Measurements from ENCODE around the gene KDM5C.

KDM5C gene

DNA sequence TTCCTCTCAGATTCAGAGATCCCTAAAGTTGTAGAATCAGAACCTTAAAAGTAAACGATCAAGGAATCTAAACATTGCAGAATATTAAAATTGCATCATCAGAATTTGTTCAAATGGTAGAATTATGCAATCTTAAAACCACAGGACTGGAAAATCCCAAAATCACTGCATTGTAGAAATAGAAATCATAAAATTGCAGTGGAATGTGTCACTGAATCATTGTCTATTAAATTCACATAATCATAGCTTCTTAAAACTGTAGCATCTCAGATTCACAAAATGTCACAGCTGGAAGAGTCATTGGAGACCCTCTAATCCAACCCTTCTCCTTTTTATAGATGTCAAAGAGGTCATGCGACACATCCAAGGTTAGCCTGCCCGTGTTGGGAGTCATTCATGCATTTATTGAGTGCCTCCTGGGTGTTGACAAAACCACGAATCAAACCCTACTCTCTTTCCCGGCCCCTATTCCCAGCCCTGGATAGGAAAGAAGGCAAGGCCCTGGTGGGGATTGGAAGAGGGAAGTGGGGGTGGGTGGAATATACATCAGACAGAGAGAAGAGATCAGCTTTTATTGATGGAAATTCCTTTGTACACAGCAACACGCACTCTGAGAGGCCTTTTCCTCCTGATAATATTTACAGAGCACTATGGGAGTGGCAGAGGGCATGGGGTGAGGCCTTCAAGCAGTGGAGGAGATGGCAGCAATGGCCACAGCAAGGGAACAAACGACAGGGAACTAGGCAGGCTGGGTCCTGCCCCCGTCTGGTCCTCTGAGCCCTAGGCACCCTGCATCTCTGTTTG is 41.0 kb upstream of the KDM5C start:
- peaks cover 2% of the 10 kb centered on the region for H3K27me3 ChIP-seq (replicated peaks; ENCODE audit: control insufficient read depth, insufficient read depth, low read length)
- no peak overlapping the region for H3K4me3 ChIP-seq (replicated peaks; ENCODE audit: low read depth, low read length)
- H3K36me3 ChIP-seq (ENCODE audit: control insufficient read depth, insufficient read depth, low read length) = no peaks in the 10 kb centered on the region
- no peak for DNase-seq (ENCODE audit: extremely low read depth, insufficient read length)
- no peak for TF ChIP-seq CTCF (IDR thresholded peaks at IDR 0.05; ENCODE audit: insufficient read depth, low read length, poor library complexity, severe bottlenecking)

GRCh38 chrX:53263597-53264094 is 38.6 kb upstream of the KDM5C start:
- DNase-seq (ENCODE audit: extremely low read depth, insufficient read length) = no peak
- H3K4me3 ChIP-seq (replicated peaks; ENCODE audit: low read depth, low read length) = no peak overlapping the region
- TF ChIP-seq CTCF (IDR thresholded peaks at IDR 0.05; ENCODE audit: insufficient read depth, low read length, poor library complexity, severe bottlenecking) = no peak

DNA sequence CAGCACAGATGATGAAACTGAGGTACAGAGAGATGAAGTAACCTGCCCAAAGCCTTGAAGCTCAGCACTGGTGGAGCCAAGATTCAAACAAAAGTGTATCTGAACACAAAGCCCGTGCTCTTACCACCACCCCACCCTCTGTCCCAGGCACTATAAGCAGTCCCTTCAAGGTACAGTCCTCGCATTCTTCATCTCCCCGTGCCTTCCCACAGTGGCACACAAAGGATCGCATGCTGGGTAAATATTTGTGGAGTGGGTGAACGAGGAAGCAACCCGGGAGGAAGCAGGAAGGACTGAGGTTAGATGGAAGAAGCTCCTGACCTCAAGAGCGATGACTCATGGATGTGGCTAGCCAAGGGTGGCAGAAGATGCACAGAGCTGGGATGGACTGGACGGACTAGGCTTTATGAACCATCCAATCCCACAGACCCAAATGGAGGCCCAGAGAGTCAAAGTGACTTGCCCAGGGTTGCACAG is 37.9 kb upstream of the KDM5C start:
- Histone ChIP-seq H3K4me3 (replicated peaks; ENCODE audit: low read depth, low read length) (no peak overlapping the region), H3K27me3 (replicated peaks; ENCODE audit: control insufficient read depth, insufficient read depth, low read length) (peaks cover 2% of the 10 kb centered on the region), H3K36me3 (ENCODE audit: control insufficient read depth, insufficient read depth, low read length) (no peaks in the 10 kb centered on the region)
- DNase-seq (ENCODE audit: extremely low read depth, insufficient read length) = no peak
- TF ChIP-seq CTCF (IDR thresholded peaks at IDR 0.05; ENCODE audit: insufficient read depth, low read length, poor library complexity, severe bottlenecking) = no peak

More at GRCh38 chrX:53263597-53264094, 38.6 kb upstream of the KDM5C start:
- Histone ChIP-seq H3K36me3 (ENCODE audit: control insufficient read depth, insufficient read depth, low read length) (no peaks in the 10 kb centered on the region), H3K27me3 (replicated peaks; ENCODE audit: control insufficient read depth, insufficient read depth, low read length) (peaks cover 2% of the 10 kb centered on the region)

DNA sequence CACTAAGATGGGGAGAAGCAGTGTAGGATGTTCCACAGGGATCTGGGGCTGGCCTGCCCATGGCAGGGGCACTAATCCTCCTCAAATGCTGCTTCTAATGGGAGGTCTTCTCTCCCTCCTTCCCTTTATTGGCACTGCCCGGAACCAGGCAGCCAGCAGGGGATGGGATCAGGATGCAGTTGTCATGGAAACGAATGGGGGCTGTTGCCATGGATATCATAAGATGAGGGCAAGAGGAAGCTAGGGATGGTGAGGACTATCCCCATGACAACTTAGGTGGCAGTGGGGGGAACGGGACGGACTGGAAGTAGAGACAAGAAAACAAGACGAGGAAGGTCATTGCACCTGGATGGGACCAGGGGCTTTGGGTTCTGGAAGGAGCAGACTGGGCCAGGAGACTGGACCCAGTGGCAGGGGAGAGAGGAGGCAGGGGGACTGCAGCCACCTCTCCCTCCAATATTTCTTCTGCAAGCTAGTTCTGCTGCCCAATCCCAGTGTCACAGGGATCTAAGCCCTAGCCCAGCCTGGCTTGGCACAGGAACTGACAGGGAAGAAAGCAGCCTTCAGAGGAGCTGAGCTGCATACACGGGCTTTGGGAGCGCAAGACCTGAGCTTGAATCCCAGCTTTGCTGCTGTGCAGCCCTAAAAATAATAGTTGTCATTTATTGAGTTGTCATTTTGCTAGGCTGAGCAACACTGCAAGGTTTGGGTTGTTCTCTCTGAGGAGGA is 37.3 kb upstream of the KDM5C start:
- H3K4me3 ChIP-seq (replicated peaks; ENCODE audit: low read depth, low read length) = no peak overlapping the region
- H3K36me3 ChIP-seq (ENCODE audit: control insufficient read depth, insufficient read depth, low read length) = no peaks in the 10 kb centered on the region
- H3K27me3 ChIP-seq (replicated peaks; ENCODE audit: control insufficient read depth, insufficient read depth, low read length) = peaks cover 2% of the 10 kb centered on the region

GRCh38 chrX:53261355-53261972 is 36.5 kb upstream of the KDM5C start:
- TF ChIP-seq CTCF (IDR thresholded peaks at IDR 0.05; ENCODE audit: insufficient read depth, low read length, poor library complexity, severe bottlenecking) = no peak
- H3K27me3 ChIP-seq (replicated peaks; ENCODE audit: control insufficient read depth, insufficient read depth, low read length) = peaks cover 2% of the 10 kb centered on the region
- no peaks in the 10 kb centered on the region for H3K36me3 ChIP-seq (ENCODE audit: control insufficient read depth, insufficient read depth, low read length)
- no peak for DNase-seq (ENCODE audit: extremely low read depth, insufficient read length)
- no peak overlapping the region for H3K4me3 ChIP-seq (replicated peaks; ENCODE audit: low read depth, low read length)

More for the DNA sequence above, 37.3 kb upstream of the KDM5C start:
- no peak for TF ChIP-seq CTCF (IDR thresholded peaks at IDR 0.05; ENCODE audit: insufficient read depth, low read length, poor library complexity, severe bottlenecking)
- no peak for DNase-seq (ENCODE audit: extremely low read depth, insufficient read length)

All from GM06990 (cell line).